ENCODE data around the gene FGD5. TPM values are rescaled to one million over a fixed set of nuclear protein-coding genes. Genes with fewer than 3 reads are reported as not detected.

FGD5 gene
- polyA plus RNA-seq, 1 of the 3 experiments (the other 2 are of a cell fraction): not detected

GRCh38 chr3:14915636-14916222 lies 97.0 kb downstream of the FGD5 start:
- 11% methylated on average over 2 of the region's 3 CpGs for WGBS (ENCODE audit: low lambda C conversion rate)
- H3K4me1 ChIP-seq (ENCODE audit: control insufficient read depth in 1 of 2, insufficient read depth in 2 of 2, low read depth in 1 of 2, low read length in 1 of 2): peaks cover 0 to 26% of the 10 kb centered on the region in 2 experiments; a peak in 1 of 4 replicates
- no peaks in the 10 kb centered on the region for H3K36me3 ChIP-seq (replicated peaks in 1 of 2; ENCODE audit: control insufficient read depth in 1 of 2, insufficient read depth in 2 of 2, low read length in 1 of 2)
- no peaks in the 10 kb centered on the region for H4K20me1 ChIP-seq (ENCODE audit: insufficient read depth)
- no peak overlapping the region for H3K4me2 ChIP-seq
- no peak overlapping the region for H3K9ac ChIP-seq
- H2AFZ ChIP-seq (ENCODE audit: low read depth): no peak overlapping the region
- TF ChIP-seq, protein P1, sequence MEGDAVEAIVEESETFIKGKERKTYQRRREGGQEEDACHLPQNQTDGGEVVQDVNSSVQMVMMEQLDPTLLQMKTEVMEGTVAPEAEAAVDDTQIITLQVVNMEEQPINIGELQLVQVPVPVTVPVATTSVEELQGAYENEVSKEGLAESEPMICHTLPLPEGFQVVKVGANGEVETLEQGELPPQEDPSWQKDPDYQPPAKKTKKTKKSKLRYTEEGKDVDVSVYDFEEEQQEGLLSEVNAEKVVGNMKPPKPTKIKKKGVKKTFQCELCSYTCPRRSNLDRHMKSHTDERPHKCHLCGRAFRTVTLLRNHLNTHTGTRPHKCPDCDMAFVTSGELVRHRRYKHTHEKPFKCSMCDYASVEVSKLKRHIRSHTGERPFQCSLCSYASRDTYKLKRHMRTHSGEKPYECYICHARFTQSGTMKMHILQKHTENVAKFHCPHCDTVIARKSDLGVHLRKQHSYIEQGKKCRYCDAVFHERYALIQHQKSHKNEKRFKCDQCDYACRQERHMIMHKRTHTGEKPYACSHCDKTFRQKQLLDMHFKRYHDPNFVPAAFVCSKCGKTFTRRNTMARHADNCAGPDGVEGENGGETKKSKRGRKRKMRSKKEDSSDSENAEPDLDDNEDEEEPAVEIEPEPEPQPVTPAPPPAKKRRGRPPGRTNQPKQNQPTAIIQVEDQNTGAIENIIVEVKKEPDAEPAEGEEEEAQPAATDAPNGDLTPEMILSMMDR (IDR thresholded peaks at IDR 0.05): no peak
- no peak for TF ChIP-seq ELF1 (IDR thresholded peaks at IDR 0.05)
- peak; percentile 63 for TF ChIP-seq RAD21 (IDR thresholded peaks at IDR 0.05; ENCODE audit: low read length)
- no peak for TF ChIP-seq EZH2phosphoT487 (IDR thresholded peaks at IDR 0.05; ENCODE audit: borderline replicate concordance, low read depth)
- peak; percentile 39; the same call in 1 of the 2 replicates for TF ChIP-seq SMC3 (IDR thresholded peaks at IDR 0.05; ENCODE audit: low read depth, low read length)
- H3F3A ChIP-seq (replicated peaks; ENCODE audit: insufficient read depth): no peaks in the 10 kb centered on the region
- H3K79me2 ChIP-seq (ENCODE audit: insufficient read depth): no peaks in the 10 kb centered on the region
- no peaks in the 10 kb centered on the region for H3K9me3 ChIP-seq
- H3K27me3 ChIP-seq (ENCODE audit: insufficient read depth): peaks cover 9% of the 10 kb centered on the region; the same call in 1 of the 2 replicates
- ChIA-PET POLR2A (no interaction called here), CTCF (interaction anchor here (1.0 to 7.2 kb wide), 14 partner anchors 10 to 264 kb away, joined by 3 to 105 read pairs (median 4); partner anchors contain the start of genes C3orf20 and CCDC174)
- DNase-seq: no peak
- no peaks in the 10 kb centered on the region for H3K9me2 ChIP-seq
- no peak overlapping the region for H3K4me3 ChIP-seq (ENCODE audit: low read depth in 2 of 2, low read length in 1 of 2)
- no peak overlapping the region for H3K27ac ChIP-seq (ENCODE audit: low read depth in 2 of 2, low read length in 1 of 2)

DNA sequence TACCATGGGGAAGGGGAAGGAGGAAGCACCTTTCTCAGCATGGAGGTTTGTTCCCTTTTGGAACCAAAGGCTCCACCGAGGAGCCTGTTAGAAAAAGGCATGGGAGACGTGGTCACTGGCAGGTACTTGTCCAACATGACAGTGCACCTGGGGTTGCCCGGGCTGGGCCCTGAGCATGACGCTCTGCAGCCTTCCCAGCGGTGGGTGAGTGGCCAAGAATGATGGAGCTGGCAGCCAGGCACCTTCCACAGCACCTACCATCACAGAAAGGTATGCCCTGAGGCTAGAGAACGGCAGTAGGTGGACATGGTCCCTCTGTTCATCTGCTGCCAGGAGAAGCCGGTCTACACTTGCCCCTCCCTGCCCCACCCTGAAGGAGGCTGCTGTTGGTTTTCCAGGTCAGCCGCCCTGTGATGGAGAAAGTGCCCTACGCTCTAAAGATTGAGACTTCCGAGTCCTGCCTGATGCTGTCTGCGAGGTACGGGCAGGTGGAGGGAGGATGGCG lies 99.6 kb downstream of the FGD5 start:
- DNase-seq: no peak
- Histone ChIP-seq H3K4me1 (ENCODE audit: control insufficient read depth in 1 of 2, insufficient read depth in 2 of 2, low read depth in 1 of 2, low read length in 1 of 2) (peaks cover 0 to 31% of the 10 kb centered on the region in 2 experiments; a peak in 1 of 4 replicates), H3K9me2 (no peaks in the 10 kb centered on the region), H3K27me3 (ENCODE audit: insufficient read depth) (peaks cover 9% of the 10 kb centered on the region; the same call in 1 of the 2 replicates), H3K4me2 (no peak overlapping the region), H4K20me1 (ENCODE audit: insufficient read depth) (no peaks in the 10 kb centered on the region), H2AFZ (ENCODE audit: low read depth) (no peak overlapping the region), H3K27ac (ENCODE audit: low read depth in 2 of 2, low read length in 1 of 2) (no peak overlapping the region), H3K79me2 (ENCODE audit: insufficient read depth) (no peaks in the 10 kb centered on the region), H3K9ac (no peak overlapping the region), H3K4me3 (ENCODE audit: low read depth in 2 of 2, low read length in 1 of 2) (no peak overlapping the region), H3K36me3 (replicated peaks in 1 of 2; ENCODE audit: control insufficient read depth in 1 of 2, insufficient read depth in 2 of 2, low read length in 1 of 2) (no peaks in the 10 kb centered on the region), H3K9me3 (no peaks in the 10 kb centered on the region), H3F3A (replicated peaks; ENCODE audit: insufficient read depth) (no peaks in the 10 kb centered on the region)
- ChIA-PET CTCF (interaction anchor here (0.7 to 11.1 kb wide), 7 partner anchors 11 to 736 kb away, joined by 3 to 202 read pairs (median 4); partner anchors contain the start of gene C3orf20), POLR2A (no interaction called here)
- WGBS (ENCODE audit: low lambda C conversion rate): 51% methylated on average over 13 of the region's 13 CpGs
- TF ChIP-seq USF1 (IDR thresholded peaks at IDR 0.05; ENCODE audit: borderline replicate concordance, low read depth): no peak
- no peak for TF ChIP-seq FOXM1 (IDR thresholded peaks at IDR 0.05; ENCODE audit: low read depth)
- TF ChIP-seq POLR2AphosphoS5 (IDR thresholded peaks at IDR 0.05; ENCODE audit: low read depth, low read length): no peak
- TF ChIP-seq YY1 (IDR thresholded peaks at IDR 0.05; ENCODE audit: low read depth): no peak
- TF ChIP-seq ELF1 (IDR thresholded peaks at IDR 0.05): no peak
- TF ChIP-seq RAD21 (IDR thresholded peaks at IDR 0.05; ENCODE audit: low read length): no peak

All from SK-N-SH (cell line).